C4-2B (cell line): ENCODE results near the gene DSCAM.

Experiments used
- H3K27ac ChIP-seq: fragments of 450-650 bp; 2 replicates; pipeline ENCODE4 v1.5.1; 2017
- CTCF ChIP-seq: fragments of 450-650 bp; conservative IDR thresholded peaks from 2 replicates; pipeline ENCODE4 v1.5.1; 2017; ENCODE audit warnings: mild to moderate bottlenecking
- ZFX ChIP-seq: fragments of 450-650 bp; IDR thresholded peaks from 2 replicates; pipeline ENCODE4 v1.6.1; 2017

DSCAM gene

GRCh38 chr21:40128891-40129290 is 718.1 kb downstream of the DSCAM start:
- TF ChIP-seq ZFX (no peak), CTCF (no peak)

GRCh38 chr21:40120940-40121575 is 725.9 kb downstream of the DSCAM start:
- TF ChIP-seq ZFX (no peak), CTCF (peak; percentile 94)

More at GRCh38 chr21:40128891-40129290, 718.1 kb downstream of the DSCAM start:
- H3K27ac ChIP-seq, result no peak overlapping the region

GRCh38 chr21:40118527-40118926 is 728.4 kb downstream of the DSCAM start:
- H3K27ac ChIP-seq, result no peak overlapping the region
- TF ChIP-seq CTCF (no peak), ZFX (no peak)

More at GRCh38 chr21:40120940-40121575, 725.9 kb downstream of the DSCAM start:
- H3K27ac ChIP-seq, result no peak overlapping the region

GRCh38 chr21:40117236-40117635 is 729.7 kb downstream of the DSCAM start:
- no peak overlapping the region for H3K27ac ChIP-seq
- TF ChIP-seq ZFX (no peak), CTCF (no peak)

- no peak overlapping the region for H3K27ac ChIP-seq
- TF ChIP-seq ZFX (no peak), CTCF (no peak)
Observed at GRCh38 chr21:40115775-40116174, 731.2 kb downstream of the DSCAM start.

- TF ChIP-seq ZFX (no peak), CTCF (no peak)
- H3K27ac ChIP-seq, result no peak overlapping the region
Observed at GRCh38 chr21:40102682-40103081, 744.3 kb downstream of the DSCAM start.

- TF ChIP-seq ZFX (no peak), CTCF (no peak)
- no peak overlapping the region for H3K27ac ChIP-seq
Observed at GRCh38 chr21:40099809-40100208, 747.1 kb downstream of the DSCAM start.
